GM12801 (cell line): Measurements from ENCODE around the gene PDE4B.

Experiments used
- TF ChIP-seq, protein P1 (sequence below): IDR thresholded peaks from one replicate; pipeline ENCODE4 v1.5.1; 2011; ENCODE audit warnings: control low read depth; ENCODE audit not compliant: insufficient read length; ENCODE audit errors: extremely low read depth

Gene PDE4B

GRCh38 chr1:66355756-66356155, 563.1 kb downstream of the PDE4B start:
- TF ChIP-seq, protein P1, sequence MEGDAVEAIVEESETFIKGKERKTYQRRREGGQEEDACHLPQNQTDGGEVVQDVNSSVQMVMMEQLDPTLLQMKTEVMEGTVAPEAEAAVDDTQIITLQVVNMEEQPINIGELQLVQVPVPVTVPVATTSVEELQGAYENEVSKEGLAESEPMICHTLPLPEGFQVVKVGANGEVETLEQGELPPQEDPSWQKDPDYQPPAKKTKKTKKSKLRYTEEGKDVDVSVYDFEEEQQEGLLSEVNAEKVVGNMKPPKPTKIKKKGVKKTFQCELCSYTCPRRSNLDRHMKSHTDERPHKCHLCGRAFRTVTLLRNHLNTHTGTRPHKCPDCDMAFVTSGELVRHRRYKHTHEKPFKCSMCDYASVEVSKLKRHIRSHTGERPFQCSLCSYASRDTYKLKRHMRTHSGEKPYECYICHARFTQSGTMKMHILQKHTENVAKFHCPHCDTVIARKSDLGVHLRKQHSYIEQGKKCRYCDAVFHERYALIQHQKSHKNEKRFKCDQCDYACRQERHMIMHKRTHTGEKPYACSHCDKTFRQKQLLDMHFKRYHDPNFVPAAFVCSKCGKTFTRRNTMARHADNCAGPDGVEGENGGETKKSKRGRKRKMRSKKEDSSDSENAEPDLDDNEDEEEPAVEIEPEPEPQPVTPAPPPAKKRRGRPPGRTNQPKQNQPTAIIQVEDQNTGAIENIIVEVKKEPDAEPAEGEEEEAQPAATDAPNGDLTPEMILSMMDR = no peak

- TF ChIP-seq, protein P1 = no peak
Measured at GRCh38 chr1:66356605-66357004, 563.9 kb downstream of the PDE4B start.

DNA sequence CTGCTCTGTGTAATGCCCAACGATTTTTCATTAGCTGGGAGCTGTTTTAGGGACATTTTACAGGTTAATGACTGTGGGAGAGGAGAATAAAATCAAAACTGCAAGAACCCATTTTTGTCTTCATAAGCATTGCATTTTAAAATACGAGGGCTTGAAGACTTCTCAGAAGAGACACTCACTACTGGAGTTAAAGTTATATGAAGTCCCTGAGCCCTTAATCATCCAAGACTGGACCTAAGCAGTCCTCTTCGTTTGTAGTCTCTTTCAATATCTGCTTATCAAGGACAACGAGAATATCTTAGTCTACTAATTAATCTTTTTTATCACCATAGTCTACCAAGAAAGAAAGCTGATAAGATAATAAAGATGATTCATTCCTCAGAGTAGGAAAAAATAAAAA, 564.3 kb downstream of the PDE4B start:
- TF ChIP-seq, protein P1 = no peak

DNA sequence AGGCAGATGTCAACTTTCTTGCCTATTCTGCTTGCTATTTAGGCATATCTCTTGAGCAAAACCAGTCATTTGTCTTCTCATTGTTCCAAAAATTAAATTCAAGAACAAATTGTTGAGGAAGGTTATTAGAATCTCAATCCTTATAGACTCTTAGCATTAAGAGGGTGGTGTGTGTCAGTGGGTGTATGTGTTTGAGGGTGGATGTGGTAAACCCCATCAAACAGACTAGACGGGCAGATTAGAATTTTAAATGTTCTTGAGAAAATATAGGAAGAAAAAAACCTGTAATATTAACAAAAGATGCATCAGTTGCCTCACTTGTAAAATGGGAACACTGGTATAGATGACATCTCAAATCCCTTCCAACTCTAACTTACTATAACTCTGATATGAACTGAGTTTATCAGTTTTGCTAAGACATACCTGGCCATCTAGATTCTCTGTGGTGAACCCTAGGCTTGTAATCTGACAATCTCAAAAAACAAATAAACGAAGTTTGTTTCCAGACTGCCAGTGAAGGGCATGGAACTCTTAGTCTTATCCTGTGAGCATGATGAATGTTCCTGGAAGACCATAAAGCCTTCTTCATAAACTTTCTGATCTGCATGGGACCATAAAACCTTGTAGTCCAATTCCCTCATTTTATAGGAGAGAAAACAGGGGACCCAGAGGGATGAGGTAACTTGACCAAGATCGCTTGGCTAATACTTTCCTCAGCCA, 564.9 kb downstream of the PDE4B start:
- TF ChIP-seq, protein P1 = no peak

GRCh38 chr1:66359269-66359668, 566.6 kb downstream of the PDE4B start:
- TF ChIP-seq, protein P1 = no peak

DNA sequence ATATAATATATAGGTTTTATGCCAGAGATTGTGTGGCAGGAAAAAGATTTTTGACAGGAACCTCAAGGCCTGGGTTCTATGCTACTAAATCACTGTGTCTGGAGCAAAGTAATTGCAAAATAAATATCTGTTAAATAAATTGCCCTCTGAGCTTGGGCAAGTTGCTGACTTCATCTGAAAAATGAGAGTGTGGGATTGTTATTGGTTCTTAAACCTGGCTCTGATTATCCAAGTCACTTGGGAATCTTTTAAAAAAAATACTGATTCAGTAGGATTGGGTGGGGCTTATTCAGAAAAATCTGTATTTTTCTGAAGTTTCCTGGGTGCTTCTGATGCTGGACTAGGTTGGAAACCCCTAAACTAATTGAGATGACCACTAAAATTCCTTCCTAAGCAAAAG, 567.1 kb downstream of the PDE4B start:
- TF ChIP-seq, protein P1 = no peak

GRCh38 chr1:66360285-66360724, 567.6 kb downstream of the PDE4B start:
- TF ChIP-seq, protein P1 = no peak
